GM15510 (cell line): Measurements from ENCODE around the gene MEI1.

ENCODE experiments used
- POLR2A ChIP-seq: IDR thresholded peaks from 3 replicates; pipeline ENCODE4 v1.6.1; 2011; ENCODE audit warnings: borderline replicate concordance; ENCODE audit not compliant: insufficient read length; ENCODE audit errors: extremely low read depth

Gene MEI1

DNA sequence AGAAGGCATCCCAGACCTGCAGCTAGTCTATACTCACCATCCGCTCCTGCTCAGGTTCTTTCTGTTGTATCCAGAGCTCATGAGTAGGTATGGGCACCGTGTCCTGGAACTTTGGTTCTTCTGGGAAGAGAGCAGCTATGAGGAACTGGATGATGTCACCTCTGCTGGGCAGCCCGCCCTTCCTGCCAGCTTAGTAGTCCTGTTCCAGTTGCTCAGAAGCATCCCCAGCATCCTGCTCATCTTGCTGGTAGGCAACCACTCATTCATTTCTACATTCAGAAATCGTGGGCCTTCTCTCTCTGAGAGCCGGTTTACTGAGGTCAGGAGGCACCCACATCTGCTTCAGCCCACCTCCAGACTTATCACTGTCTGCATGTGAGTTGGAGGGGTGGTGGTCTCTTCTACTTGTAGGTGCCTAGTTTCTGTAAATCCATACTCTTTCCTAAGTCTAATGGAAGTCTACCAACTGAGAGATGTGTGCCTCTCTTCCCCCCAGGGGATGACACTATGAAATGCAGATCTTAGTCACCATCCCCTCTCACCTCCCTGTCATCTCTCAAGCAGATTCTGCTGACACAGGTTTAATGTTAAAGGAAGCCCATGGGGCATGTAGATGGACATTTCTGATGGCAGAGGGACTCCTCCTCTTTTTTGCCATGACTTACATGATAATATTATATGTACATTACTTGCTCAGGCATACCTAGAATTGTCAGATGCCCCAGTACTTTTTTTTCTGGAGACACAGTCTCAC is 71.6 kb downstream of the MEI1 start:
- no peak for TF ChIP-seq POLR2A

DNA sequence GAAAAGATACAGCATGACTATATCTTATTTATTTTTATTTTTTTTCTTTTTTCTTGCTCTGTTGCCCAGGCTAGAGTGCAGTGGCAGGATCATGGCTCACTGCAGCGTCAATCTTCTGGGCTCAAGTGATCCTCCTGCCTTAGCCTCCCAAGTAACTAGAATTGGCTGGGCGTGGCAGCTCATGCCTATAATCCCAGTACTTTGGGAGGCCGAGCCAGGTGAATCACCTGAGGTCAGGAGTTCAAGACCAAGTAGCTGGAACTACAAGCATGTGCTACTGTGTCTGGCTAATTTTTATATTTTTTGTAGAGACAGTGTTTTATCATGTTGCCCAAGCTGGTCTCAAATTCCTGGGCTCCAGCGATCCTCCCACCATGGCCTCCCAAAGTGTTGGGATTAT is 72.9 kb downstream of the MEI1 start:
- no peak for TF ChIP-seq POLR2A

DNA sequence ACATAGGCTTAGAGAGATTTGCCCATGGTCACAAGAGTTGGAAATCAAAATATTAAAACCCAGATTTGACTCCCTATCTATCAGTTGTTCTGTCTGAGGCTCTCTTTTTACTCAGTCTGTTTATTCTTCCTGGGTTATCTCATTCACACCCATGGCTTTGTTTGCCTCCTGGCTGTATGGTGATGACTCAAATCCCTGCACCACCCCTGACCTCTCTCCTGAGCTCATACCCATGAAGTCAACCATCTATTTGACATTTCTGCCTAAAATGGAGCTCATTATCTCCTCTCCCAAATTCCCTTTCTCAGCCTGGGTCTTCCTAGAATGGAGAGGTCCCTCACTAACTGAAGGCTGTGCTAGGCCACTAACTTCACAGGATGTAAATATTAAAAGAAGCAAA is 73.3 kb downstream of the MEI1 start:
- TF ChIP-seq POLR2A: no peak

DNA sequence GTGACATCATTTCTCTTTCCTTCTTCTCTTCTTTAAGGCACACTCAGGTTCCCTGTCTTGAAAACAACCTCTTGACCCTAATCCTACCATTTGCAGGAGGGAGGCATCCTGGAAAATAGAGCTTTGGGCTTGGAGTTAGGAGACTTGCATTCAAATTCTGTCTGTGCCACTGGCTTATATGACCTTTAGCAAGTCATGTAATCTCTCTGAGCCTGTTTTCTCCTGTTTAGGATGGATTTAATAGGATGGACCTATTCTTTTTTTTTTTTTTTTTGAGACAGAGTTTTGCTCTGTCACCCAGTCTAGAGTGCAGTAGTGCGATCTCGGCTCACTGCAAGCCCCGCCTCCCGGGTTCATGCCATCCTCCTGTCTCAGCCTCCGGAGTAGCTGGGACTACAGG is 76.0 kb downstream of the MEI1 start:
- TF ChIP-seq POLR2A: no peak

GRCh38 chr22:41775976-41776375 is 76.7 kb downstream of the MEI1 start:
- no peak for TF ChIP-seq POLR2A

DNA sequence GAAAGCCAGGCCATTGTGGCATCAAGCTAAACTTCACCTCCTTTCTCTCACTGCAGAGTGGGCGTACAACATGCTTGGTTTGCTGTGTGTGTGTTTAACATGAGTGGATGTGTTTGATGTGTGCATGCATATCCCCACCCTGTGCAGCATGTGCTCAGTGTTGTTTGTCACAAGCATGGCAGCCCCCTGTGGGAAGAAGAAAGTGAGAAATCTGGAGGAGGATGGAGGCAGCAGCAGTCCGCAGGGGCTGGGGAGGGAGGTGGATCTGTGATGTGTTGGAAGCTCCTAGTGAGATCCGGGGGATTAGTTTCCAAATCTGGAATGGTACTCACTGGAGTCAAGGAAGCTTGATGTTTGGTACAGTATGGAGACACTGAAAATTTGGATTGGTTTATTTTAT is 77.1 kb downstream of the MEI1 start:
- no peak for TF ChIP-seq POLR2A

GRCh38 chr22:41777749-41778425 is 78.6 kb downstream of the MEI1 start:
- TF ChIP-seq POLR2A: no peak

DNA sequence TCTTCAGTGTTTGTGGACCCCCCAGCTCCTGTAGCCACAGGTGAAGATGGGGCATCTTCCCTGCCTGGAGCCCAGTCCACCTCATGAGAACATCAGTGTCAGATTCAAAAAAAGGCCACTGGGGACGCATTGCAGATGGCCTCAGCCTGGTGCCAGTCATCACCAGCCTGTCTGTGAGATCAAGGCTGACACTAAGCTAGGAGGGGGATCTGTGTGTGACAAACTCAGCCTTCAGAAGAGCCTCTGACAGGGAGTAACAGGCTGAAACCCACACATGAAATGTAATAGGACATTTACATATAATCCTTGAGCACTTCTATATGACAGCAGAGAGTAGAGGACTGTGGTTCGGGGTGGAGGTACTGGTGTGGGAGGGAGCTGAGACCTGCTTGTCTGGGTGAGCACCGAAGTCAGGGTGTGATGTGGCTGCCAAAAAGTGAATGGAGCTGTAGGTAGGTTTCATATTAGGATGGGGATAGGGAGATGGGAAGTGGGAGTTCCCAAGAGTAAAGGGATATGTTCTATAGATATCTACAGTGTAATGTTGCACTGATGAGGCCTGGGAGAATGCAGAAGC is 80.7 kb downstream of the MEI1 start:
- no peak for TF ChIP-seq POLR2A

GRCh38 chr22:41780746-41781505 is 81.6 kb downstream of the MEI1 start:
- peak; percentile 71 for TF ChIP-seq POLR2A

DNA sequence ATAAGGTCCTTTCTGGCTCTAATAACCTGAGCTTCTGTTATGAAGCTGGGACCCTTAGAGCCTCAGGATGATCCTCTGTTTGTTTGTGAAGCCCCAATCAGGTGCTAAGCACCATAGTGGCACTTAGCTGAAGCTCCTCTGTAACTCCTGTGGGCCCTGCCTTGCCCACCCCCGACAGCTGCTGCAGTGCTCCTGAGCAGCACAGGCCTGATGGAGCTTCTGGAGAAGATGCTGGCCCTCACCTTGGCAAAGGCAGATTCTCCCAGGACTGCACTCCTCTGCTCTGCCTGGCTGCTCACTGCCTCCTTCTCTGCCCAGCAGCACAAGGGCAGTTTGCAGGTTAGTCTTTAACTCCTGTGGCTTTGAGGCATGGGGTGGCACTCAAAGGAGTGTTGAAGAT is 82.2 kb downstream of the MEI1 start:
- TF ChIP-seq POLR2A: no peak

GRCh38 chr22:41782316-41782715 is 83.0 kb downstream of the MEI1 start:
- no peak for TF ChIP-seq POLR2A

- TF ChIP-seq POLR2A: no peak
Observed at GRCh38 chr22:41782751-41783150, 83.4 kb downstream of the MEI1 start.

GRCh38 chr22:41787331-41787730 is 88.0 kb downstream of the MEI1 start:
- TF ChIP-seq POLR2A: no peak

GRCh38 chr22:41793871-41794270 is 94.6 kb downstream of the MEI1 start:
- no peak for TF ChIP-seq POLR2A

DNA sequence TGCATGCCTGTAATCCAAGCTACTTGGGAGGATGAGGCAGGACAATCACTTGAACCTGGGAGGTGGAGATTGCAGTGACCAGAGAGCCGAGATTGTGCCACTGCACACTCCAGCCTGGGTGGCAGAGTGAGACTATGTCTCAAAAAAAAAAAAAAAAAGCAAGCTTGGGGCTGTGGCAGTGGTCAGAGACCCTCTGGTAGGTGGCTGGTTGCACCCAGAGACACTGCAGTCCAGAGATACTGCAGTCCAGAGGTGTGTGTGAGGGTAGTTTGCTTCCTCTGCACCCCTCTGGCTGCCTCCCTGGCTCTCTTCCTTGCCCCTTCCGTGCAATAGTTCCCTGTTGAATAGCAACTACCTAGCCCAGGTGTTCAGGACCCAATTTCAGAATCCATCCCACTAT is 99.4 kb downstream of the MEI1 start:
- TF ChIP-seq POLR2A: no peak
